Measurements from ENCODE around the gene NFIC.

The NFIC gene

GRCh38 chr19:3368441-3368795 lies 2.0 kb downstream of the NFIC start:
- DNase-seq, result no peak
- Histone ChIP-seq H3K9me2 (replicated peaks; ENCODE audit: insufficient read depth, low read length) (no peaks in the 10 kb centered on the region), H3F3A (ENCODE audit: insufficient read depth, low read length) (no peaks in the 10 kb centered on the region), H3K27ac (ENCODE audit: low read length) (no peak overlapping the region), H3K4me2 (ENCODE audit: low read depth, low read length) (no peak overlapping the region), H3K4me3 (ENCODE audit: low read length) (no peak overlapping the region), H3K27me3 (replicated peaks; ENCODE audit: insufficient read depth, low read length) (peaks cover 96% of the 10 kb centered on the region), H3K36me3 (replicated peaks; ENCODE audit: insufficient read depth, low read length) (no peaks in the 10 kb centered on the region), H4K20me1 (ENCODE audit: insufficient read depth, low read length) (no peaks in the 10 kb centered on the region), H3K79me2 (ENCODE audit: low read length) (no peaks in the 10 kb centered on the region), H3K9me3 (replicated peaks; ENCODE audit: insufficient read depth, low read length) (no peaks in the 10 kb centered on the region), H3K4me1 (ENCODE audit: low read length) (no peaks in the 10 kb centered on the region), H3K9ac (ENCODE audit: low read length) (no peak overlapping the region), H2AFZ (ENCODE audit: low read length) (no peak overlapping the region)
- no peak for TF ChIP-seq EZH2phosphoT487 (IDR thresholded peaks at IDR 0.05; ENCODE audit: low read length)
- TF ChIP-seq EZH2 (optimal IDR thresholded peaks at IDR 0.05; ENCODE audit: low read depth, low read length), result no peak
- no peak for TF ChIP-seq CTCF (IDR thresholded peaks at IDR 0.05; ENCODE audit: low read length)

DNA sequence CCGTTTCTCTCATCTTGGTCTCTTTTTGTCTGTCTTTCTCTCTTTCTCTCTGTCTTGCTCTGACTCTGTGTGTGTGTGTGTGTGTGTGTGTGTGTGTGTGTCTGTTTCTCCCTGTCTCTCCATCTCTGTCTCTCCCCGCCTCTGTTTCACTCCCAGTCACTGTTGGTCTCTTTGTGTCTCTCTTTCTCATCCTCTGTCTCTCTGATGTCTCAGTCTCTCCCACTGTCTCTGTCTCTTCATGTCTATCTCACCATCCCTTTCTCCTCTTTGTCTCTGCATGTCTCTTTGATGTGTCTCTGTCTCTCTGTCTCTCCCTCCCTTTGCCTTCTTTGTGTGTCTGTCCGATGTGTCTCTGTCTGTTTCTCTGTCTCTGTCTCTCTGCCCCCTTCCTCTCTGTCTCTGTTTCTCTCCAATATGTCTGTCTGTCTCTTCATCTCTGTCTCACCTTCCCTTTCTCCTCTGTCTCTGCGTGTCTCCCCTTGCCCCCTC lies 2.5 kb downstream of the NFIC start:
- H3K9me3 ChIP-seq (replicated peaks; ENCODE audit: insufficient read depth, low read length), result no peaks in the 10 kb centered on the region
- H3K9me2 ChIP-seq (replicated peaks; ENCODE audit: insufficient read depth, low read length), result no peaks in the 10 kb centered on the region
- no peaks in the 10 kb centered on the region for H3K4me1 ChIP-seq (ENCODE audit: low read length)
- H3K27me3 ChIP-seq (replicated peaks; ENCODE audit: insufficient read depth, low read length), result peaks cover 96% of the 10 kb centered on the region
- DNase-seq, result no peak
- TF ChIP-seq EZH2 (optimal IDR thresholded peaks at IDR 0.05; ENCODE audit: low read depth, low read length) (no peak), EZH2phosphoT487 (IDR thresholded peaks at IDR 0.05; ENCODE audit: low read length) (no peak), CTCF (IDR thresholded peaks at IDR 0.05; ENCODE audit: low read length) (no peak)
- H3K9ac ChIP-seq (ENCODE audit: low read length), result no peak overlapping the region
- no peaks in the 10 kb centered on the region for H3K79me2 ChIP-seq (ENCODE audit: low read length)
- no peak overlapping the region for H2AFZ ChIP-seq (ENCODE audit: low read length)
- H3K27ac ChIP-seq (ENCODE audit: low read length), result no peak overlapping the region
- H3F3A ChIP-seq (ENCODE audit: insufficient read depth, low read length), result no peaks in the 10 kb centered on the region
- H3K4me3 ChIP-seq (ENCODE audit: low read length), result no peak overlapping the region
- H4K20me1 ChIP-seq (ENCODE audit: insufficient read depth, low read length), result no peaks in the 10 kb centered on the region
- H3K4me2 ChIP-seq (ENCODE audit: low read depth, low read length), result peak overlapping the region; percentile 13; the same call in 1 of the 2 replicates
- H3K36me3 ChIP-seq (replicated peaks; ENCODE audit: insufficient read depth, low read length), result no peaks in the 10 kb centered on the region

- TF ChIP-seq EZH2phosphoT487 (IDR thresholded peaks at IDR 0.05; ENCODE audit: low read length) (no peak), EZH2 (optimal IDR thresholded peaks at IDR 0.05; ENCODE audit: low read depth, low read length) (no peak), CTCF (IDR thresholded peaks at IDR 0.05; ENCODE audit: low read length) (no peak)
- no peak overlapping the region for H3K9ac ChIP-seq (ENCODE audit: low read length)
- no peaks in the 10 kb centered on the region for H3K4me1 ChIP-seq (ENCODE audit: low read length)
- H3K4me3 ChIP-seq (ENCODE audit: low read length), result peak overlapping the region; percentile 36; the same call in 1 of the 2 replicates
- H3K36me3 ChIP-seq (replicated peaks; ENCODE audit: insufficient read depth, low read length), result no peaks in the 10 kb centered on the region
- no peaks in the 10 kb centered on the region for H3K79me2 ChIP-seq (ENCODE audit: low read length)
- H3F3A ChIP-seq (ENCODE audit: insufficient read depth, low read length), result no peaks in the 10 kb centered on the region
- no peak for DNase-seq
- peak overlapping the region; percentile 13; the same call in 1 of the 2 replicates for H3K4me2 ChIP-seq (ENCODE audit: low read depth, low read length)
- H3K27ac ChIP-seq (ENCODE audit: low read length), result no peak overlapping the region
- H4K20me1 ChIP-seq (ENCODE audit: insufficient read depth, low read length), result no peaks in the 10 kb centered on the region
- no peaks in the 10 kb centered on the region for H3K9me2 ChIP-seq (replicated peaks; ENCODE audit: insufficient read depth, low read length)
- H3K9me3 ChIP-seq (replicated peaks; ENCODE audit: insufficient read depth, low read length), result no peaks in the 10 kb centered on the region
- H3K27me3 ChIP-seq (replicated peaks; ENCODE audit: insufficient read depth, low read length), result peaks cover 96% of the 10 kb centered on the region
- H2AFZ ChIP-seq (ENCODE audit: low read length), result no peak overlapping the region
Observed at GRCh38 chr19:3369337-3370213, 3.2 kb downstream of the NFIC start.

Measured in MM.1S (cell line).